AG10803 (cell line): ENCODE data around the gene OSBPL10.

ENCODE experiments used
- DNase-seq: peaks from one replicate; pipeline ENCODE4 v3.0.0; 2010; ENCODE audit warnings: low read depth
- H3K4me3 ChIP-seq: 2 replicates; pipeline ENCODE4 v1.5.1; 2011; ENCODE audit warnings: mild to moderate bottlenecking, low read length, control low read depth
- TF ChIP-seq, protein P1 (sequence below): conservative IDR thresholded peaks from 2 replicates; pipeline ENCODE4 v1.5.1; 2011; ENCODE audit warnings: mild to moderate bottlenecking, low read length, control low read depth, inconsistent platforms

OSBPL10 gene

DNA sequence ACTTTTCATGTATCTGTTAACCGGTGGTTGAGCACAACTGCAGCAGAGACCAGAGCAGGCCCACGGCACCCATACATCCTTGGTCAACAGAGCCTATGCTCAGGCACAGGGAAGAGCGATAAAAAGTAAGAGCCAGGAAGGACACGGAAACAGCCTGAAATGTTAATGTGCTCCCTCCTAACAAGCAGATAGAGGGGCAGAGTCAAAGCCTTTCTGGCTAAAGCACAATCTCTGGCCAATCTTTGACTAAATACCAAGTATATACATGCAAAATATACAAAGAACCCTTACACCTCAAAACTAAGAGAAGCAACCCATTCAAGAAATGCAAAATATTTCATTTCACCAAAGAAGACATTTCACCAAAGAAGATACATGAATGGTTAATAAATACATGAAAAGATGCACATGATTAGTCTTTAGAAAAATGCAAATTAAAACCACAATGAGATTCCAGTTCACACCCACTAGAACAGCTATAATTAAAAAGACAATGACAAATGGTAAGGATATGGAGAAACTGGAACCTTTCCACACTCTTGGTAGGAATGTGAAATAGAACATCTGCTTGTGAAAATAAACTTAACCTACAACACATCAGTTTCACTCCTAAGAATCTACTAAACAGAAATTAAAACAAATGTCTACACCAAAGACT is 88.0 kb downstream of the OSBPL10 start:
- DNase-seq, result peak; percentile 32
- H3K4me3 ChIP-seq, result no peak overlapping the region

GRCh38 chr3:31892500-31892899 is 88.6 kb downstream of the OSBPL10 start:
- DNase-seq, result no peak
- no peak overlapping the region for H3K4me3 ChIP-seq
- TF ChIP-seq, protein P1, sequence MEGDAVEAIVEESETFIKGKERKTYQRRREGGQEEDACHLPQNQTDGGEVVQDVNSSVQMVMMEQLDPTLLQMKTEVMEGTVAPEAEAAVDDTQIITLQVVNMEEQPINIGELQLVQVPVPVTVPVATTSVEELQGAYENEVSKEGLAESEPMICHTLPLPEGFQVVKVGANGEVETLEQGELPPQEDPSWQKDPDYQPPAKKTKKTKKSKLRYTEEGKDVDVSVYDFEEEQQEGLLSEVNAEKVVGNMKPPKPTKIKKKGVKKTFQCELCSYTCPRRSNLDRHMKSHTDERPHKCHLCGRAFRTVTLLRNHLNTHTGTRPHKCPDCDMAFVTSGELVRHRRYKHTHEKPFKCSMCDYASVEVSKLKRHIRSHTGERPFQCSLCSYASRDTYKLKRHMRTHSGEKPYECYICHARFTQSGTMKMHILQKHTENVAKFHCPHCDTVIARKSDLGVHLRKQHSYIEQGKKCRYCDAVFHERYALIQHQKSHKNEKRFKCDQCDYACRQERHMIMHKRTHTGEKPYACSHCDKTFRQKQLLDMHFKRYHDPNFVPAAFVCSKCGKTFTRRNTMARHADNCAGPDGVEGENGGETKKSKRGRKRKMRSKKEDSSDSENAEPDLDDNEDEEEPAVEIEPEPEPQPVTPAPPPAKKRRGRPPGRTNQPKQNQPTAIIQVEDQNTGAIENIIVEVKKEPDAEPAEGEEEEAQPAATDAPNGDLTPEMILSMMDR, result no peak

More for the DNA sequence above, 88.0 kb downstream of the OSBPL10 start:
- TF ChIP-seq, protein P1, result no peak

DNA sequence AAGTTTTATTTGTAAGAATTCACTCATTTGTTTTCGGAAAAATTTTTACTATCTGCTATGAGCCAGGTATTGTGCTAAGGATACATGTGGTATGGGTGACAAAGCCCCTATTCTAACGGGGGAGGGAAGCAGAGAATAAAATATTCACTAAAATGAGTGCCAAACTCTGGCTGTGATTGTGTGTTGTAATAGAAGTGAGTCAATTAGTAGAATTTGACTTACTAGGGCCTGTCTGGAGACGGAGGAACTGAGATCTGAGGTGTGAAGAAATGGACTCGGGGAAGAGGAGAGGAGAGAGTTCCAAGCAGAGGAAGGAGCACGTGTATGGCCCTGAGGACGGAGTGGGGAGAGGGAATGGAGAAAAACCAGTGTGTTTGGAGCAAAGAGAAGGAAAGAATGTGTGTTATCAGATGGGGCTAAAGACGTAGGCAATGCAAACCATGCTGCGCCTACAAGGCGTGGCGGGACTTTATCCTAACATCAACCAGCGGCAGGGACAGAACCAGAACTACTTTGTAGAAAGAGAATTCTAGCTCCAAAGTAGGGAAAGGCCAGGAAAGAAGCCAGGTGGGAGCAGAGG is 89.1 kb downstream of the OSBPL10 start:
- TF ChIP-seq, protein P1, result no peak
- H3K4me3 ChIP-seq, result no peak overlapping the region
- DNase-seq, result no peak

- DNase-seq, result no peak
- TF ChIP-seq, protein P1, result no peak
- no peak overlapping the region for H3K4me3 ChIP-seq
These were observed 90.2 kb downstream of the OSBPL10 start for GRCh38 chr3:31890742-31891469.

DNA sequence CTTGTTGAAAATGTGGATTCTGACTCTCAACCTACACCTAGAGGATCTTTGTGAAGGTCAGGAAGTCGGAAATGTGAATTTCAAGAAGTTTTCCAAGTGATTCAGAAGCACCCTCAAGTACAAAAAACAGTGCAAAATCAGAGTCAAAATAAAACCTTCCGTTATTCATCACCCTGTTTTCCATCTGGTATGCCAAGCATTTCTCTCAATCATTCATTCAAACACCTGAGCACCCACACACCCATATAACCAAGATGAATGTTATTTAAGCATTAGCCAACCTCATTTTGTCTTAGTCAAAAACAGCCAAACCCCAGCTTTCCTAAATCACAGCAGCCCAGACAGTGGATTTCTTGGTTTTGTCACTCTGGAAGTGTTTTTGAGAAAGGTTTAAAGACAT is 91.1 kb downstream of the OSBPL10 start:
- no peak for DNase-seq
- TF ChIP-seq, protein P1, result no peak
- H3K4me3 ChIP-seq, result no peak overlapping the region

DNA sequence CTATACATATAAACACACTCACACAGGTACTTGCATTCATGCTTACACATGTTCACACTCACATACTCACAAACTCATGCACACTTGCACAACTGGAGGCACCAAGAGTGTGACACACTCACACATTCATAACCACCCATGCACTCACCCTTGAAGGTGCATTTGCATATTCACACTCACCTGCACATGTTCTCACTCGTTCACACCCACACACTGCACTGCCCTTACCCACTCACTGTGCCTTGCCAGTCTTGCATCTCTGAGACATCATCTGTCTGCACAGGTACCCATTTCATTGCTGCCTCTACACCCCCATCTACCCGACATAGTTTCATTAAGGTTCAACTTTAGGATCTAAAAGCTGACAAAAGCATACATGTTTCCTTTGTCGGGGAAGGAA is 95.8 kb downstream of the OSBPL10 start:
- H3K4me3 ChIP-seq, result no peak overlapping the region
- TF ChIP-seq, protein P1, result no peak
- DNase-seq, result no peak
